ENCODE results near the gene ZMYND11.

- TF ChIP-seq CTCF (IDR thresholded peaks at IDR 0.05) = no peak
- TF ChIP-seq POLR2AphosphoS5 (IDR thresholded peaks at IDR 0.05) = no peak
- no peak for TF ChIP-seq POLR2A (IDR thresholded peaks at IDR 0.05)
- TF ChIP-seq EP300 (IDR thresholded peaks at IDR 0.05) = no peak
Observed at GRCh38 chr10:215444-215843, 80.2 kb downstream of the ZMYND11 start.

Data from stomach (tissue), 4 donors.